Measurements from ENCODE around the gene SDHD.
"Not testable (repeated sequence)": the region's sequence is repeated elsewhere in the genome, so short reads cannot be mapped to it uniquely, and the experiment has no call there.

SDHD gene
- 20.0 to 51.5 reads per million in 2 donors for total RNA-seq

DNA sequence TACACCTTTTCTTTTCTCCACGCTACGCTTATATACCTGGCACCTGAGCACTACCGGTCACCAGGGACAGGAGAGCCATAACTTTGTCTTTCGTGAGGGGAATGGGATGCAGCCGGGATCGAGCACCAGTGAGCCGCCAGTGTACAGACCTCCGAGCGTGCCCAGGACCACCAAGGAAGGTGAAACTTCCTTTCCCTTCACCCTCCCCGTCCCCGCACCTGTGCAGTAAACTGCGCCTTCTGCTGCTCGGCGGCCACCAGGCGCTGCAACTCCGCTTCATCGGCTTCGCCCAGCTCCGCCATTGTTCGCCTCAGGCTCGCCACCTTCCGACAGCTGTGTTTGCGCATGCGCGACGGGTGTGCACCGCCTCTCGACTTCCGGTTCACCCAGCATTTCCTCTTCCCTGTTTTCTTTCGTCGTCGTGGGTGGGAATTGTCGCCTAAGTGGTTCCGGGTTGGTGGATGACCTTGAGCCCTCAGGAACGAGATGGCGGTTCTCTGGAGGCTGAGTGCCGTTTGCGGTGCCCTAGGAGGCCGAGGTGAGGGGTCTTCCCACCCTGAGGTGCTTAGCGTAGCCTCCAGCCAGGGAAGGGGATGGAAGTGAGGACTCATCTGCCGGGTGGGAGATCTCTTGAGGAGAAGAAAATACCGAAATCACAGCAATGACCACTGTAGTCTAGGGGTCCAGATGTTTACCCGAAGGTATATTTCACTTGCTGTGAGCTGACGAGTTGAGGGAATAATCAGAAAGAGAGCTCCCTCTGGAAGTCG, at the start of gene SDHD, which contains the start of gene TIMM8B:
Gene SDHD (plus strand): TSS at position 452 of the 770 bp plus-strand sequence. CDS start 35 bp downstream, at position 487.
Gene TIMM8B (minus strand): TSS at position 335 of the 770 bp plus-strand sequence. CDS start 33 bp downstream, at position 302.
- DNase-seq, result peak; percentile 91

DNA sequence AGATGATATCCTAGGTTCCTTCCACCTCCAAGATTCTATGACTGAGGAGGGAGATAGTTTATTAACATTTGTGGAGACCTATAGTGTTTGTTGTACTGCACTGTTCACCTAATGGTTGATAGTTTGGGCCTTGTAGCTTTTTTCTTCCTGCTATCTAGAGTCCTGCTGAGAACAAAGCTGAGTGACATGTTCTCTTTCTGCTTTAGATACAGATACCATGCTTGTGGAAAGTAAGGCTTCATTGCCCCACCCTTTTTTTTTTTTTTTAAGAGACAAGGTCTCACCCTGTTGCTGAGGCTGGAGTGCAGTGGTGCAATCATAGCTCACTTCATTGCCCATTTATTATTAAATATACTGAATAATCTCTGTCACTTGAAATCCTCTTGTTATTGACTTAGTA, 49.1 kb upstream of the SDHD start:
- no peak for DNase-seq

DNA sequence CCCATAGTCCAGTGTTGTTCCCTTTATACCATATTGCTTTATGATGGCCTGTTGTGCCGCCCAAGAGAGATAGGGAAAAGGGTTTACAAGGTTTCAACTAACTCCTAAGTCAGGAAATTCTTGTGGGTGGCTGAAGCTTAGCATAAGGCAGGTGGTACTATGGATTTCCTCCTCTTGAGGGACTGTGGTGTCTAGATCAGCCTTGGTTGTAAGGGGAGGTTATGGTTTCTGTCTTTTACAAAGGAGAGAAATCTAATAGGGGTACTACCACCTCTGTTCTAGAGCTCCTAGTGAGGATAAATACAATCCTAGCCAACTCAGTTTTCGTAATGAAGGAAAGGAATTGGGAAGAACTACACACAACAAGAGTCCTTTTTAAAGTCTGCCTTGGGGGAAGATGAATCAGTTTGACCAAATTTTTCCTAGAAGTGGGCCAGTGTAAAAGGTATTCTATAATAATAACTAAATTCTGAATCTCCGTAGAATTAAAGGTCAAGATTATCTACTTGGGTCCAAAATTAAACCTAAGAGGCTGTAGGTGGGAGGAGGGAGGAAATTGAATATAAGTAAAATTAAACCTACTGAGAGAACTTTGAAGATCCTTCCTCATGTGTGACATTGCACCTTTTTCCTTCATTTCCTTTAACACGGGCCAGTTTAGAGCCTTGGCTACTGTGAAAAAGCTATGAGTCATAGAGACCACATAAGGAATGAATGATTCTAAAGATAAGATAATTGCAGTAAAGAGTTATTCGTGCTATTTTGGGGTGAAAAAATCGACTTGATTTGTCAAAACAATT, 44.3 kb upstream of the SDHD start:
- DNase-seq, result no peak

DNA sequence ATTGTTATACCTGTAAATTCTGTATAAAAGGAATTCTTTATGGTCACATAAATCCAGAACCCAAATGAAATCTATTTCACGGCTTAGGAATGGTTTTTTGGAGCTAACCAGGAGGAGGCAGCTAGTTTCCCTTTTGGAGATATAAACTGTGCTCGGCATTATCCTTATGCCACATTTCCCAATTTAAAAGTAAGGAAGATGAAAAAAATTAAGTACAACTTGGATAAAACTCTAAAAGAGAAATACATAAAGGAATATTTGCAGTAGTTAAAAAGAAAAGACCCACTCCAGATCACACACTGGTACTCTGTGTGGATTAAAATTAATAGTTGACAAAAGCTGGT, 43.7 kb upstream of the SDHD start:
- no peak for DNase-seq

DNA sequence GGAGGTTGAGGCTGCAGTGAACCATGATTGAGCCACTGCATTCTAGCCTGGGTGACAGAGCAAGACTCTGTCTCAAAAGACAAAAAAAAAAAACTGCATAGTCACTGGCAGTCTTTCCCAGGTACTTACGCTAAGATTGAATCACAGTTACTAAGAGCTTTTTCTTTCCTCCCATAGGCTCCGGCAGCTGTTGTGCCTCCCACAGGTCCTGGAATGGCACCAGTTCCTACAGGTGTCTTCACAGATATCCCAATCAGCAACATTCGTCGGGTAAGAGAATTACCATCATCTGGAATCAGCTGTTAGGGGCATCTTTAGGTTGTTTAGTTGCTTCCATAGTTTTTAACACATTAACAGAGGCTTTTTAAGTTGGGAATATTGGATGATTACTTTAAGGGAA, 41.7 kb upstream of the SDHD start:
- DNase-seq, result no peak

DNA sequence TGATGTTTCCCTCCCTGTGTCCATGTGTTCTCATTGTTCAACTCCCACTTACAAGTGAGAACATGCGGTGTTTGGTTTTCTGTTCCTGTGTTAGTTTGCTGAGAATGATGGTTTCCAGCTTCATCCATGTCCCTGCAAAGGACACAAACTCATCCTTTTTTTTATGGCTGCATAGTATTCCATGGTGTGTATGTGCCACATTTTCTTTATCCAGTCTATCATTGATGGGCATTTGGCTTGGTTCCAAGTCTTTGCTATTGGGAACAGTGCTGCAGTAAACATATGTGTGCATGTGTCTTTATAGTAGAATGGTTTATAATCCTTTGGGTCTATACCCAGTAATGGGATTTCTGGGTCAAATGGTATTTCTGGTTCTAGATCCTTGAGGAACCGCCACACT, 40.0 kb upstream of the SDHD start:
- not testable (repeated sequence) for DNase-seq

DNA sequence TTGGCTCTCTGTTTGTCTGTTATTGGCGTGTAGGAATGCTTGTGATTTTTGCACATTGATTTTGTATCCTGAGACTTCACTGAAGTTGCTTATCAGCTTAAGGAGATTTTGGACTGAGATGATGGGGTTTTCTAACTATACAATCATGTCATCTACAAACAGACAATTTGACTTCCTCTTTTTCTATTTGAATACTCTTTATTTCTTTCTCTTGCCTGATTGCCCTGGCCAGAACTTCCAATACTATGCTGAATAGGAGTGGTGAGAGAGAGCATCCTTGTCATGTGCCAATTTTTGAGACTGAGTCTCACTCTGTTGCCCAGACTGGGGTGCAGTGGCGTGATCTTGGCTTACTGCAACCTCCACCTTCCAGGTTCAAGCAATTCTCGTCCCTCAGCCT, 38.4 kb upstream of the SDHD start:
- not testable (repeated sequence) for DNase-seq

DNA sequence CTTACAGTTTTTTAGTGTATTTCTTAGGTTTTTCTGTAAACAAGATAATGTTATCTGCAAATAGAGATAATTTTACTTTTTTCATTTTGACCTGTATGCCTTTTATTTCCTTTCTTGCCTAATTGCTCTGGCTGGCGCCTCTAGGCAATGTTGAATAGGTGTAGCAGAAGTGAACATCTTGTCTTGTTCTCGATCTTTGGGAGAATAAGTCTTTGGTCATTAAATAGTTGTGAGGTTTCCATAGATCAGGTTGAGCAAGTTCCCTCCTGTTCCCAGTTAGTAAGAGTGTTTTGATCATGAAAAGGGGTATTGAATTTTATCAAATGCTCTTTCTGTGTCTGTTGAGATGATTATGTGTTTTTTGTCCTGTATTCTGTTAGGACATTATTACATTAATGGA, 36.9 kb upstream of the SDHD start:
- no peak for DNase-seq

DNA sequence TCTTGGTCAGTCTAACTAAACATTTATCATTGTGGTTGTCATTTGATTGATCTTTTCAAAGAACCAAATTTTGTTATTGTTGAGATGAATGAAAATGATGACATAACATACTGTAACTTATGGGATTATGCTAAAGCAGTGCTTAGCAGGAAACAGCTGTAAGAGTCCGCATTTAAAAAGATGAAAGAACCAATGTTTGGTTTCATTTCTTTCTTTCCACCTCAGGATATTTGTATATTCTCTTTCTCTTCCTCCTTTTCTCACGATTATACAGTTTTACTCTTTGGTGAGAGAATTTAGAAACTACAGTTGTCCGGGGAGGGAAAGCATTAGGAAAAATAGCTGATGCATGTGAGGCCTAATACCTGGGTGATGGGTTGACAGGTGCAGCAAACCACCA, 36.0 kb upstream of the SDHD start:
- no peak for DNase-seq

DNA sequence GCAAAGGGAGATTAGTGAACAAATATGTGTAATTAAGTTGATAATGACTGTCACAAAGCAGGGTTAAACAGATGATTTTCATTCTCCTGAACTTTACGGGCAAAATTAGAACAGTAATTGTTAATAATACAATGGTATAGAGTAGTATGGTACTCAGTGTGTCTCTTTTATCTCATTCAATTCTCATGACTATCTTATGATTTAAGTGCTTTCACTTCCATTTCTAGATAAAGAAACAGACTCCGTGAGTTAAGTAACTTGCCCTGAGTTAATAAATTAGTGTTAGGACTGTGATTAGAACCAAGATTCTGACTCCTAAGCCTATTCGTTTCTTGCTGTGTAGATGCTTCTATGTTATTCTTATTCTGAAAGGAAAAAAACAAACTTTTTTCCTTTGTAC, 34.9 kb upstream of the SDHD start:
- no peak for DNase-seq

DNA sequence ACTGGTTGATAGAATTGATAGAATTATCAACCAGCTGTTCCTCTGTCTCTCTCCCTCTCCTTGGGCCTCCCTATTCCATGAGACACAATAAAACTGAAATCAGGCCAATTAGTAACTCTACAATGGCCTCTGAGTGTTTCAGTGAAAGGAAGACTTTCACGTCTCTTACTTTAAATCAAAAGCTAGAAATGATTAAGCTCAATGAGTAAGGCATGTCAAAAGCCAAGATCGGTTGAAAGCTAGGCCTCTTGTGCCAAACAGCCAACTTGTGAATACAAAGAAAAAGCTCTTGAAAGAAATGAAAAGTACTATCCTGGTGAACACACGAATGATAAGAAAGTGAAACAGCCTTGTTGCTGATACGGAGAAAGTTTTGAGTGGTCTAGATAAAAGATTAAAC, 29.5 kb upstream of the SDHD start:
- no peak for DNase-seq

DNA sequence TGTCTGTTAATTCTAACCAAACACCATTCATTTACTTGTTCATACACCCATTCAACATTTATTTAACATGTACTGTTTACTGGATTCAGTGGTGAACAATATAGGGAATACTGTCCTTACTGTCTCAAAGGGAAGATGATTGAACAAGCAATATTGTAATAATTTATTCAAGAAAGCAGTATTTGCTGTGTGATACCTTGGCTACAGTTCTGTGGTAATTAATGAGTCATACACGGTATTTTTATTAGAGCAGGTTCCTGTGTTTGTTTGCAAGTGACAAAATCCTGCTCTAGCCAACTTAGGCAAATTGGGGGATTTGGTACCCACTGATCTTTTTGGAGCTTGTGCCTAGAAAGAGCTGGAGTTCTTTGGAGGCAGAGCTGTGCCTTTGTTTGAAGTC, 28.6 kb upstream of the SDHD start:
- no peak for DNase-seq

DNA sequence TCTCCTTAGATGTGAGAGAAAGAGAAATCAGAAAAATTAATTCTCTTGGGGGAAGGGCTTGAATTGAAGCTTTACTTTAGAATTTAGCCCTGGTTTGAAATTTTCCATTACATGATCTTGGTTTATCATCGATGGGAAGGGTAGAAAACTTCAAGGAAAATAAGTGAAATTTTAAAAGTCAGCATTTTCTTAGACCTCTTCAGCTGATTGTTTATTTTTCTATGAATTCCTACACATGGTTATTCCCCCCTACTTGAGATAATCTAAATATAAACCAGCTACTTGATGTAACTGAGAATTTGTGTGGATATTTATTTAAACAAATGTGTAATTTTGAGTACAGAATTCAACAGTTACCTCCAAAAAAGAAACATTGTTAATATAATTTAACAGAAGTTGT, 23.8 kb upstream of the SDHD start:
- DNase-seq, result no peak

DNA sequence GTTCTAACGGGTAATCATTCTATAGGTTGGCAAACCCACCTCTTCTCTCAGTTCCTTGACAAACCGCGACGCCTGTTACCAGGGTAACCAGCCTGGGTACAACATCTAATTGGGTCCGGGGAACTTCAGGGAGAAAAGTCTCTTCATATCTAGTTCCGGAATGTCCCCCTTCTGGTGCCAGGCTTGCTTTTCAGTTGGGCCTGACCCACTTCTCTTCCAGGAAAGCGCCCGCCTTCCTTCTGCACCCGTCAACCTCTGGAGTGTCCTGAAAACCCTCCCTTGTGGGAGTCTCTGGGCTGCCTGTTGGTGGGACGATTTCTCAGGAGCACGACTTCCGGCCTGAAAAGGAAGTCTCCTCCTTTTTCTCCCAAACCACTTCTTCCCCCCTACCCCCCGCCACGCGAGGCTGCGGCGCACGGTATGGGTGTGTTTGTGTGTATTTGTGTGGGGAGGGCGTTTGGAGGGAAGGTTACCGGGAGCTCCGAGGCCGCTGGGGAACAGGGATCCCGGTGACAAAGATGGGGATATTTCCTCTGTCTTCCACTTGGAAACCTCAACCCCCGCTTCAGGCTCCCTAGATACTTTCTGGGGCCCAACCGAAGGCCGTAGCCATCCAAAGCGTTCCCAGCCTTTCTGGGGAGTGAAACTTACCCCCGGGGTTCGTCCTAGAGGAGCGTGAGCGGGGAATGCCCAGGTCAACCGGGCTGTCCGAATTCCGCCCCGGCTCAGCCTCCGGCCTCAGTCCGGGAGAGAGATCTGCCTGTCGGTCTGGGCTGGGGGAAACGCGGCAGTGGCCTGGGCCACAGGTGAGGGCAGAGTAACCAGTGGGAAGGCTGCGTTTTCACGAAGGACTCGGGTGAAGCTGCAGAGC, 12.5 kb upstream of the SDHD start, which contains the start of the genes NKAPD1 and PIH1D2:
Gene NKAPD1 (plus strand): TSS at position 359 of the 871 bp plus-strand sequence. CDS start 1,276 bp downstream, outside the sequence.
Gene PIH1D2 (minus strand): TSS at position 77 of the 871 bp plus-strand sequence. CDS start 843 bp downstream, outside the sequence.
- peak; percentile 69 for DNase-seq

DNA sequence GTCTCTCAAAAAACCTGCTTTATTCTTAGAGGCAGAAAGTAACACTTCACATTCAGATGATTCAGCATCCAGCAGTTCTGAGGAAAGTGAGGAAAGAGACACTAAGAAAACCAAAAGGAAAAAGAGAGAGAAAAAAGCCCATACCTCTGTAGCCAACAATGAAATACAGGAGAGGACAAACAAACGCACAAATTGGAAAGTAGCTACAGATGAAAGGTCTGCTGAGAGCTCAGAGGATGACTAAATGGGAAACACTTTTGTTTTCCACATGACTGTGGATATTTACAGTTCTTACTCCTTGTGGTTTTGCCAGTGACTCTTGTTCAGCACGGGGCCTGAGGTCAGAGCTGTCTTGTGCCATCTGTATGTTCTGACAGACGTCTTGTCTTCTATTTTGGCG, 3.9 kb upstream of the SDHD start:
- DNase-seq, result no peak

DNA sequence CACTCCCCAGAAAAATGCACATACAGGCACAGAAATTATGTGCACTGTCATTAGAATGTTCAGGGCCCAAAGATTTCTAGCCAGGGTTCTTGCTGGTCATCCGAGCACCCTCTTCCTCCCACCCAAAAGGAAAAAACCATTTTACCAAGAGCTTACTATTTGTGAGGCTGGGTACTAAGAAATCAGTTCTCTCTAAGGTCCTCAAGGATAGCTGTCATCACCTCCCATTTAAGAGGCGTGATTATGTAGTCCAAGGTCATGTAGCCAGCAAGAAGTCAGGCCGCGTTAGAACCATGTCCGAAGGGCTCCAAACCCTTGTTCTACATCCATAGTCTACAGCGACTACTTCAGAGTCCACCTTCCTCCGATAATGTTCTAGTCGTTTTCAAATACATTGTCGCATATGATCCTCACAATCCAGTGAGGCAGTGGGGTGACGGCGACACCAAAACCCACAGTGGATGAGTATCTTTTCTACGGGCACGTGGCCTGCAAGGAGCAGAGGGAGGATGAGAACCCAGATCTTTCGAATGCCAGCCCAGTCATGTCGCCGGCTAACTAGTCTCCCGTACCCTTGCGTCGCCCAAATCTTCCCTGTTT, 751 bp upstream of the SDHD start:
- peak; percentile 14 for DNase-seq

DNA sequence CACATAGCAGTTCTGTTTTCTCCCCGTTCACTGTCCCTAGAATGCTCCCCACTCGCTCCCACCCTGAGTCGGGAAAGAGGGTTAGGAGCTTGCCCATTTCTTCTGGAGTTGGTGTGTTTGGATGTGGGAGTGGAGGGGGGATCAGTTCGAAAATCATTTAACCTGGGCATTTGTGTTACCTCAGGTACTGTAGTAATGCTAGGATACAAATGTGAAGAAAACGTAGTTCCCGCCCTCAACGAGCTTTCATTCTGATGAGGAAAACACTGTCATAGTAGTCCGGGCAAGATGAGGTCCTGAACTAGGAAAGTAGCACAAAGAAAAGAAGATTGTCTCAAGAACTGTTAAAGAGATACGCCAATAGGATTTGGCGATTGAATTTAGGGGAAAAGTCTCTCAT, 539 bp downstream of the SDHD start:
- DNase-seq, result no peak

DNA sequence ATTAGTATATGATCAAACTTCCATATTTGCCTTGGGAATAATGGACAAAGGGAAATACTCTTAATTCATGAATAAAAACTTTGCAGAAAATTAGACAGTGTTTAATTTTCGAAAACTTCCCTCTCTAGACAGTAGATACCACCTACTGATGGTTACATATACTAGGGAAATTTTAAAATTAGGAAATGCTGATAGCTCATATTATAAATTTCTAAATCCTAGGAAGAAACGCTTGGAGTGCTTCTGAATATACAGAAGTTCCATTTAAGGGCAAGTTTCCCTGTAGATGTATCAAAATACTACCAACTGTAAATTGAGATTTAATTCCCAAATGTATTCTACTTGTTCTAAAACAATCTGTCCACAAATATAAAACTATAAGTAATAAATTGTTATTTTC, 8.6 kb downstream of the SDHD start:
- not testable (repeated sequence) for DNase-seq

DNA sequence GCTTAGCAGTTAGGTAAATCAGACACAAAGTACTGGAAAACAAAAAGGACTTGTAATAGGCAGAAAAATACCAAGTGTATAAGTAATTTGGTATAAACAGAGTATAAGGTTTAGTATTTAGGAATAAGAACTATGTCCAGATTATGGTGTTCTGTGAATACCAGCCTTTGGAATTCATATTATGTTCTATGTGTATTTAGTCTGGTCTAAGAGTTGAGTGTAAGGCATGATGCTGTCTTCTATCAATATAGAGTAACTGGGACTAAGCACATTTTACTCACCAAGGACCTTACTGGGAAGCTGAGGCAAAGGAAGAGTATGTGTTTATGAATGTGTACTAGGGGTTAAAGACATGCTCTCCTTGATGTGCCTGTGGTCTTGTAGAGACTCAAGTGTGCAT, 9.5 kb downstream of the SDHD start:
- no peak for DNase-seq

DNA sequence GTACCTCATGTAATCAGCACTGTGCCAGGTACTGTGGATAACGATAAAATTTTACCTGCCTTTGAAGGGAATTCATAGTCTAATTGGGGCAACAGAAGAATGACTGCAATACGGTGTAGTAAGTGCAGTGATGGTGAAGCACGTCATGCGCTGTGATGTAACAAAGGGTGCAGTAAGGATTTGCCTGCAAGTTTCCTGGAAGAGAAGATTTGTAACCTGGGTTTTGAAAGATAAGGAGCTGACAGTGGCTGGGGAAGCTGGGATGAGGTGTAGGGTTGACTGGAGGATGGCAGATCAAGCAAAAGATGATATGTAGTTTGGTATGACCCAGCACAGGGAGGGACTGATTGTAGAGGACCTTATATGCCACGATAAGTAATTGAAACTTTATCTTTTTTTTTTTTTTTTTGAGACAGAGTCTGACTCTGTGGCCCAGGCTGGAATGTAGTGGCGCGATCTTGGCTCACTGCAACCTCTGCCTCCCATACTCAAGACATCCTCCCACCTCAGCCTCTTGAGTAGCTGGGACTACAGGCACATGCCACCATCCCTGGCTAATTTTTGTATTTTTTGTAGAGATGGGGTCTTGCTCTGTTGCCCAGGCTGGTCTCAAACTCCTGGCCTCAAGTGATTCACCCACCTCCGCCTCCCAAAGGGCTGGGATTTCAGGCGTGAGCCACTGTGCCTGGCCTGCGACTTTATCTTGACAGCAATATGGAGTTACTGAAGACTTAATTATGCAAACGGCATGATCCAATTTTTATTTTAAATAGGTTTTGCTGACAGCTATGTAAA, 11.3 kb downstream of the SDHD start:
- DNase-seq, result no peak

DNA sequence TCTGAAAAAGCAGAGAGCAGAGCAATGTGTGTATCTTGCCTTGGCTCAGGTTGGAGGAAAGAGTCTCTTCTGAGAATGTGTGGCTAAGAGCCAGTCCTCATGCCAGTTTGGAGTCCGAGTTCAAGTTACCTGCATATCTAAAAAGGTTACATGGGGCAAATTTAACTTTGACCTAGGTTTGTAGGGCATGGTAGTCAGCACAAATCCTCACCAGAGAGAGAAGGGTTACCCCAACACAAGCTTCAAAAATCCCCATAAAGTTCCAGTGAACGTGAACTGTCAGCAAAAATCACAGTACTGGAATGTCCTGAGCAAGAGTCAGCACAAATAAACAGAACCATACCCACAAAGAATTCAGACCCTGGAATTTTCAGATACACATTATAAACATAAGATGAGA, 13.8 kb downstream of the SDHD start:
- DNase-seq, result no peak

DNA sequence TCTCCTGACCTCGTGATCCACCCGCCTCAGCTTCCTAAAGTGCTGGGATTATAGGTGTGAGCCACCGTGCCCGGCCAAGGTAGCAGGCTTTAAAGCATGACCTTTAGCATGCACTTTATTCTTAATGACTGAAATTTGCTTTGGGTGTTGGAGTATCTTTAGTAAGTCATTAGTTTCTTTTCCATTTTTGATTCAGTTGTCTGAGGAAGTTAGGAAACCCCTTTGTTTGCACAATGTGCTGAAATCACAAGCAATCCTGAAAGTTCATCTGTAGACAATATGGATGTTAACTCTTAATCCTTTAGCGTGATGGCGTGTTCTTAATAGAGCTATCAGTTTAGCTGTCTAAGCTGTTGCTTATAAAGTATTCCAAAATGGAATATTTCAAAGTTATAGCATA, 16.8 kb downstream of the SDHD start:
- DNase-seq, result no peak
